Neutrophil (primary cell): Measurements from ENCODE around the gene FSTL4.

ENCODE experiments used
- H3K27ac ChIP-seq: fragments of 200-600 bp; sonication (generic); 2 replicates; pipeline ENCODE4 v1.5.1; 2016; ENCODE audit warnings: mild to moderate bottlenecking, moderate library complexity
- H3K27me3 ChIP-seq: fragments of 200-600 bp; sonication (generic); 2 replicates; pipeline ENCODE4 v1.6.0; 2016; ENCODE audit warnings: mild to moderate bottlenecking
- H3K36me3 ChIP-seq: fragments of 200-600 bp; sonication (generic); 2 replicates; pipeline ENCODE4 v1.5.1; 2017
- H3K4me1 ChIP-seq, 2 experiments: fragments of 200-600 bp in 1 of 2; sonication (generic) in 1 of 2; 1 replicate in 1 of 2; 2 replicates in 1 of 2; pipeline versions ENCODE4 v1.5.1 to v1.6.1; 2013 to 2016; ENCODE audit warnings: low read depth in 1 of 2, low read length in 1 of 2, mild to moderate bottlenecking in 1 of 2, moderate library complexity in 1 of 2; ENCODE audit not compliant: control insufficient read depth in 1 of 2, insufficient read depth in 1 of 2
- H3K4me3 ChIP-seq, 2 experiments: fragments of 200-600 bp in 1 of 2; sonication (generic) in 1 of 2; 1 replicate in 1 of 2; 2 replicates in 1 of 2; pipeline ENCODE4 v1.5.1; 2013 to 2016; ENCODE audit warnings: low read depth in 1 of 2, low read length in 1 of 2, mild to moderate bottlenecking in 1 of 2, moderate library complexity in 1 of 2
- H3K9me3 ChIP-seq: fragments of 200-600 bp; sonication (generic); 2 replicates; pipeline ENCODE4 v1.5.1; 2016
- CTCF ChIP-seq: fragments of 200-600 bp; sonication (generic); IDR thresholded peaks from 2 replicates; pipeline ENCODE4 v1.5.1; 2016; ENCODE audit warnings: antibody characterized with exemption

The FSTL4 gene

DNA sequence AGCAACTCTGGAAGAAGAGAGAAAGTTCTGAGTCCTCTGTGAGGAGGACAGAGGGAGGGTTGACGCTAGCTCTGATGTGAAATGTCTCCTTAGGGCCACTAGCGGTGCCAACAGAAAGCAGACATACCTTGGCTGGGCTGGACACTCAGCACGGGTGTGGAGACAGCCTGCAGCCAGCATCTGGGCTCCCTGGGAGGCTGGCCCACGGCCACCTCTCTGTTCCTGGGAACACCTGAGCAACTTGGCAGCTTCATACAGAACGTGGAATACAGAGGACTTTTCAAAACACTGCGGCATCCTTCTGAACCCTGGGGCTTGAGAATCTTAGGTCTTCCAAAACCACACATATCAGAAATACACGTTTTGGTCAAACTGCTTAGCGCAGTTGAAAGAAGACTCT is 269.1 kb downstream of the FSTL4 start:
- TF ChIP-seq CTCF = no peak

GRCh38 chr5:133341915-133342710 is 270.2 kb downstream of the FSTL4 start:
- H3K4me3 ChIP-seq = no peak overlapping the region
- no peaks in the 10 kb centered on the region for H3K9me3 ChIP-seq
- H3K27ac ChIP-seq = no peak overlapping the region
- H3K27me3 ChIP-seq = no peaks in the 10 kb centered on the region
- H3K4me1 ChIP-seq = no peaks in the 10 kb centered on the region
- no peak for TF ChIP-seq CTCF
- H3K36me3 ChIP-seq = no peaks in the 10 kb centered on the region

More for the DNA sequence above, 269.1 kb downstream of the FSTL4 start:
- Histone ChIP-seq H3K27ac (no peak overlapping the region), H3K36me3 (no peaks in the 10 kb centered on the region), H3K4me1 (no peaks in the 10 kb centered on the region), H3K9me3 (no peaks in the 10 kb centered on the region), H3K4me3 (no peak overlapping the region), H3K27me3 (no peaks in the 10 kb centered on the region)

DNA sequence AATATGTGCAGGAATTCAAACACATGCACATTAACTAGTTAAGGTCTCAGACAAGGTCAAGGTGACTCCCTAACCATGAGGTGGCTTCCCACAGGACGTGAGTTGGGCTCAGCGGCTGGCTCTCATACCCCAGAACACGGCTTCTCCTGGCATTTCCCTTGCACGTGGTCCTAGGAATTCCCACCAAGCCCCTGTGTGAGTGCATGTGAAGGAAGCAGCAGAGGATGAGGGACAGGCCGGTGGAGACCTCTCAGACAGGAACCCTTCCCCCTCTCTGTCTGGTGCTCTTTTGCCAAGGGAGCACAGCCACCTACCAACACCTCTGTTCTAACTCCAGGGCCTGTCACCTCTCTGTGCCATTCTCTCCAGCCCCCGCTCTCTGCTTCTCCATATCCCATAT is 271.0 kb downstream of the FSTL4 start:
- TF ChIP-seq CTCF = no peak
- H3K4me1 ChIP-seq = no peaks in the 10 kb centered on the region
- no peak overlapping the region for H3K4me3 ChIP-seq
- H3K27me3 ChIP-seq = no peaks in the 10 kb centered on the region
- H3K9me3 ChIP-seq = no peaks in the 10 kb centered on the region
- no peak overlapping the region for H3K27ac ChIP-seq
- no peaks in the 10 kb centered on the region for H3K36me3 ChIP-seq

DNA sequence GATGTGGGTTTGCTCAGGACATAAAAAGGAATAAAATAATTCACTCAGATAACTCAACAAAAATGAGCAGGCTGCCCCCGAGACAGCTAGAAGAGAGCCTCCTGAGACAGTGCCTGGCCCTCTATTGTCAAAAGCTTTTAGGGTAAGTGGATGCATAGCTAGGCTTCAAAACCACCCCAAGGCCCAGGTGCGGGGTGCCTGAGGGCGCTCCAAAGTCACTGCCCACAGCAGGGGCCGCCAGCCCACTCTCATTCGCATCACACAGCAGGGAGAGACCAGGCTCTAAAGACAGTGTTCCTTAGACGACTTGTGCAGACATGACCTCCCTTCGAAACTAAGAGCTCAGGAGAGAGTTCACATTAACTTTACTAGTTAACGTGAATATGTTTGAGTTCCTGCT is 271.5 kb downstream of the FSTL4 start:
- no peaks in the 10 kb centered on the region for H3K4me1 ChIP-seq

GRCh38 chr5:133340002-133340755 is 272.2 kb downstream of the FSTL4 start:
- H3K9me3 ChIP-seq = no peaks in the 10 kb centered on the region
- no peak for TF ChIP-seq CTCF
- no peak overlapping the region for H3K27ac ChIP-seq
- no peak overlapping the region for H3K4me3 ChIP-seq
- no peaks in the 10 kb centered on the region for H3K27me3 ChIP-seq
- no peaks in the 10 kb centered on the region for H3K4me1 ChIP-seq
- H3K36me3 ChIP-seq = no peaks in the 10 kb centered on the region

More for the DNA sequence above, 271.5 kb downstream of the FSTL4 start:
- H3K36me3 ChIP-seq = no peaks in the 10 kb centered on the region
- no peak overlapping the region for H3K4me3 ChIP-seq
- no peak overlapping the region for H3K27ac ChIP-seq
- TF ChIP-seq CTCF = no peak
- H3K9me3 ChIP-seq = no peaks in the 10 kb centered on the region
- H3K27me3 ChIP-seq = no peaks in the 10 kb centered on the region
